Lower leg skin (tissue), 3 donors: ENCODE results near the gene NQO1.

ENCODE experiments used
- CTCF ChIP-seq, 3 donors: fragments of 450-650 bp; IDR thresholded peaks; one replicate each; pipeline ENCODE4 v1.5.1; 2016; ENCODE audit warnings: antibody characterized with exemption in 3 of 3, mild to moderate bottlenecking in 3 of 3, moderate library complexity in 2 of 3
- POLR2A ChIP-seq, 2 donors: fragments of 450-650 bp; IDR thresholded peaks; one replicate each; pipeline ENCODE4 v1.6.1; 2016 to 2017; ENCODE audit warnings: antibody characterized with exemption in 2 of 2, mild to moderate bottlenecking in 1 of 2, moderate library complexity in 1 of 2

- no peak for TF ChIP-seq CTCF (IDR thresholded peaks at IDR 0.05)
- TF ChIP-seq POLR2A (IDR thresholded peaks at IDR 0.05) = no peak
Measured at GRCh38 chr16:69669577-69669976, 56.8 kb downstream of the NQO1 start.
